GM23338 (cell line): ENCODE results near the gene DPH6. TPM values are rescaled to one million over a fixed set of nuclear protein-coding genes. Genes with fewer than 3 reads are reported as not detected.

ENCODE experiments used
- ATAC-seq: fragments of 200-7000 bp; cut with Tn5 transposase; 3 replicates; pipeline ENCODE4 v1.9.1; 2020
- DNase-seq: peaks from one replicate; pipeline ENCODE4 v3.0.0-alpha.2; 2015; ENCODE audit warnings: low spot score
- H2AFZ ChIP-seq: fragments of 200-600 bp; sonication (generic); 2 replicates; pipeline ENCODE4 v1.8.0; 2016; ENCODE audit warnings: antibody characterized with exemption, mild to moderate bottlenecking, moderate library complexity
- H3F3A ChIP-seq: fragments of 200-600 bp; sonication (generic); replicated peaks from 2 replicates; pipeline ENCODE4 v1.8.0; 2017; ENCODE audit warnings: antibody characterized with exemption, mixed run types, low read depth
- H3K27ac ChIP-seq: fragments of 200-600 bp; sonication (generic); 2 replicates; pipeline ENCODE4 v1.6.1; 2016; ENCODE audit warnings: low read depth
- H3K27me3 ChIP-seq: fragments of 200-600 bp; sonication (generic); 2 replicates; pipeline ENCODE4 v1.8.0; 2016; ENCODE audit warnings: mild to moderate bottlenecking, mixed run types, moderate library complexity; ENCODE audit not compliant: insufficient read depth
- H3K36me3 ChIP-seq: fragments of 200-600 bp; sonication (generic); 2 replicates; pipeline ENCODE4 v1.8.0; 2016; ENCODE audit warnings: mild to moderate bottlenecking; ENCODE audit not compliant: insufficient read depth
- H3K4me1 ChIP-seq: fragments of 200-600 bp; sonication (generic); 2 replicates; pipeline ENCODE4 v1.8.0; 2016; ENCODE audit warnings: mild to moderate bottlenecking, moderate library complexity; ENCODE audit not compliant: insufficient read depth
- H3K4me2 ChIP-seq: fragments of 200-600 bp; sonication (generic); 2 replicates; pipeline ENCODE4 v1.7.1; 2017; ENCODE audit warnings: mixed run types
- H3K4me3 ChIP-seq: fragments of 200-600 bp; sonication (generic); 2 replicates; pipeline ENCODE4 v1.6.1; 2016; ENCODE audit warnings: mixed run types
- H3K79me2 ChIP-seq: fragments of 200-600 bp; sonication (generic); replicated peaks from 2 replicates; pipeline ENCODE4 v1.8.0; 2017; ENCODE audit warnings: mild to moderate bottlenecking; ENCODE audit not compliant: insufficient read depth
- H3K9me2 ChIP-seq: fragments of 200-600 bp; sonication (generic); 2 replicates; pipeline ENCODE4 v1.8.0; 2017; ENCODE audit not compliant: insufficient read depth
- H4K20me1 ChIP-seq: fragments of 200-600 bp; sonication (generic); replicated peaks from 2 replicates; pipeline ENCODE4 v1.8.0; 2017; ENCODE audit warnings: mild to moderate bottlenecking; ENCODE audit not compliant: insufficient read depth
- H3K27ac Mint-ChIP-seq: 2 replicates; pipeline ENCODE4 v1.8.0; 2020; ENCODE audit warnings: inconsistent platforms, mild to moderate bottlenecking, moderate library complexity, mixed read lengths
- H3K27me3 Mint-ChIP-seq: 3 replicates; pipeline ENCODE4 v1.8.0; 2022; ENCODE audit warnings: low read depth, mild to moderate bottlenecking, moderate library complexity, mixed read lengths, inconsistent platforms; ENCODE audit not compliant: insufficient read depth, poor library complexity
- H3K36me3 Mint-ChIP-seq: 3 replicates; pipeline ENCODE4 v1.8.0; 2021; ENCODE audit warnings: low read depth, mild to moderate bottlenecking, inconsistent platforms, moderate library complexity, mixed read lengths
- H3K4me1 Mint-ChIP-seq: 3 replicates; pipeline ENCODE4 v1.8.0; 2020; ENCODE audit warnings: mild to moderate bottlenecking, inconsistent platforms, mixed read lengths
- H3K4me3 Mint-ChIP-seq: 3 replicates; pipeline ENCODE4 v1.8.0; 2021; ENCODE audit warnings: moderate library complexity, mild to moderate bottlenecking, inconsistent platforms, mixed read lengths
- H3K9me3 Mint-ChIP-seq: 3 replicates; pipeline ENCODE4 v1.8.0; 2020; ENCODE audit warnings: moderate library complexity, mild to moderate bottlenecking, inconsistent platforms, mixed read lengths
- CREB1 ChIP-seq: fragments of 250-450 bp; sonication (Bioruptor Pico); IDR thresholded peaks from 2 replicates; pipeline ENCODE4 v1.5.0; 2020; ENCODE audit warnings: low read depth, mild to moderate bottlenecking, moderate library complexity
- CTCF ChIP-seq, 2 experiments: fragments of 200-600 bp in 1 of 2; sonication (generic) in 1 of 2; conservative IDR thresholded peaks; 2 replicates each; pipeline versions ENCODE4 v1.5.1 to v1.6.1; 2016 to 2017; ENCODE audit warnings: antibody characterized with exemption in 2 of 2, low read depth in 2 of 2, mild to moderate bottlenecking in 2 of 2, moderate library complexity in 1 of 2
- ETS1 ChIP-seq: IDR thresholded peaks from 2 replicates; pipeline ENCODE4 v1.6.1; 2016; ENCODE audit warnings: antibody characterized with exemption
- EZH2 ChIP-seq: fragments of 200-600 bp; sonication (generic); IDR thresholded peaks from one replicate; pipeline ENCODE4 v1.8.0; 2017; ENCODE audit warnings: antibody characterized with exemption, mild to moderate bottlenecking, low read depth; ENCODE audit not compliant: unreplicated experiment
- EZH2phosphoT487 ChIP-seq: fragments of 200-600 bp; sonication (generic); IDR thresholded peaks from one replicate; pipeline ENCODE4 v1.8.1; 2018; ENCODE audit warnings: antibody characterized with exemption; ENCODE audit not compliant: unreplicated experiment
- JUNB ChIP-seq: IDR thresholded peaks from one replicate; pipeline ENCODE4 v1.6.1; 2016; ENCODE audit warnings: antibody characterized with exemption; ENCODE audit not compliant: unreplicated experiment
- NANOG ChIP-seq: IDR thresholded peaks from 2 replicates; pipeline ENCODE4 v1.6.1; 2016; ENCODE audit warnings: antibody characterized with exemption, borderline replicate concordance
- REST ChIP-seq: IDR thresholded peaks from one replicate; pipeline ENCODE4 v1.6.1; 2018; ENCODE audit warnings: antibody characterized with exemption; ENCODE audit not compliant: unreplicated experiment
- STAT1 ChIP-seq: IDR thresholded peaks from one replicate; pipeline ENCODE4 v1.6.1; 2016; ENCODE audit warnings: antibody characterized with exemption; ENCODE audit not compliant: unreplicated experiment
- ZNF114 ChIP-seq: fragments of 250-450 bp; sonication (Bioruptor Pico); IDR thresholded peaks from 2 replicates; pipeline ENCODE4 v1.5.0; 2020; ENCODE audit warnings: mild to moderate bottlenecking, moderate library complexity
- ZNF331 ChIP-seq: fragments of 250-450 bp; sonication (Bioruptor Pico); IDR thresholded peaks from 2 replicates; pipeline ENCODE4 v1.5.0; 2020; ENCODE audit warnings: low read depth, mild to moderate bottlenecking, moderate library complexity
- polyA plus RNA-seq: library from polyadenylated mRNA; unstranded; fragments of >200 nt; fragmentation: Nextera tagmentation; extraction: Ambion mirVana; gene quantifications from 2 replicates; pipeline ENCODE4 v1.2.1, GENCODE V29; 2016
- total RNA-seq: library from RNA; depleted of rRNA; stranded (reverse); fragments of >200 nt; shearing (Covaris generic); gene quantifications from 2 replicates; pipeline ENCODE4 v1.2.3, GENCODE V29; 2014

DPH6 gene
- total and polyA plus RNA-seq, 2 experiments from 2014 or later: 37.9 to 46.9 TPM

DNA sequence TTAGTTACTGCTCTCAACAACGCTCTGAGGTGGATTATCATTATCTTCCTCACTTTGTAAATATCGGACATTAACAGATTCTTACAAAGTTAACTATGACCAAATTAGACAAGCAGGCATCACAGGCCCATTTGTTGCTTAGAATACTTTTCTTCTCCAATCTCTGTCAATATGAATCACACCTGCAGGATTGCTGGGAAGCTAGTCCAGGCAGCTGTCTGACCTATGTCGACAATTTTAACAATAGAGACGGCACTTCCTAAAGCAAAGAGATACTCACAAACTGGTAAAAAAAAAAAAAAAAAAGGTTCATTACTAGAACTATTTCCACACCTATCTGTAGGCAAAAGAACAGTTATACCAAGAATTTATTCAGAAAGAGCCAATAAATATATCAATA lies 85.3 kb downstream of the DPH6 start:
- no peak for DNase-seq
- TF ChIP-seq REST (no peak), EZH2phosphoT487 (no peak), STAT1 (no peak), ZNF331 (no peak), ETS1 (no peak), CTCF (conservative IDR thresholded peaks at IDR 0.05; ENCODE audit: low read depth in 2 of 2) (no peak), CREB1 (CRISPR knock-in tag) (no peak), NANOG (no peak), JUNB (no peak), ZNF114 (CRISPR knock-in tag) (no peak), EZH2 (no peak)
- no peak overlapping the region for H2AFZ ChIP-seq

More for the DNA sequence above, 85.3 kb downstream of the DPH6 start:
- no peaks in the 10 kb centered on the region for H4K20me1 ChIP-seq
- Mint-ChIP-seq H3K36me3 (no peaks in the 10 kb centered on the region), H3K9me3 (no peaks in the 10 kb centered on the region), H3K27me3 (no peaks in the 10 kb centered on the region), H3K4me1 (peaks cover 3% of the 10 kb centered on the region; the same call in 2 of the 3 replicates), H3K4me3 (no peak overlapping the region), H3K27ac (no peak overlapping the region)
- no peak overlapping the region for H3K4me2 ChIP-seq
- no peaks in the 10 kb centered on the region for H3K9me2 ChIP-seq
- no peaks in the 10 kb centered on the region for H3K79me2 ChIP-seq
- no peaks in the 10 kb centered on the region for H3K27me3 ChIP-seq
- H3K36me3 ChIP-seq: no peaks in the 10 kb centered on the region
- H3K4me3 ChIP-seq: no peak overlapping the region
- no peaks in the 10 kb centered on the region for H3F3A ChIP-seq
- no peak for ATAC-seq
- no peaks in the 10 kb centered on the region for H3K4me1 ChIP-seq
- H3K27ac ChIP-seq: no peak overlapping the region
